MG63 (cell line): ENCODE measurements around the gene REEP6. TPM values are rescaled to one million over a fixed set of nuclear protein-coding genes. Genes with fewer than 3 reads are reported as not detected.
A peak's percentile ranks its signal among the peaks of the same experiment; 100 is the strongest.
"Not testable (repeated sequence)": the region's sequence is repeated elsewhere in the genome, so short reads cannot be mapped to it uniquely, and the experiment has no call there.

Source experiments
- DNase-seq: peaks from one replicate; pipeline ENCODE4 v3.0.0-alpha.2; 2020
- H3K27me3 ChIP-seq: fragments of 250-450 bp; sonication (Bioruptor Pico); 2 replicates; pipeline ENCODE4 v1.5.1; 2020; ENCODE audit warnings: mild to moderate bottlenecking, moderate library complexity
- H3K36me3 ChIP-seq: fragments of 250-450 bp; sonication (Bioruptor Pico); 2 replicates; pipeline ENCODE4 v1.5.1; 2020; ENCODE audit warnings: mild to moderate bottlenecking, moderate library complexity
- H3K4me3 ChIP-seq: fragments of 250-450 bp; sonication (Bioruptor Pico); 2 replicates; pipeline ENCODE4 v1.5.1; 2020; ENCODE audit warnings: mild to moderate bottlenecking, moderate library complexity
- H3K9me3 ChIP-seq: fragments of 250-450 bp; sonication (Bioruptor Pico); 2 replicates; pipeline ENCODE4 v1.5.1; 2020; ENCODE audit warnings: mild to moderate bottlenecking, moderate library complexity
- total RNA-seq: library from RNA; depleted of rRNA; stranded (reverse); fragments of >200 nt; shearing (Covaris generic); gene quantifications from 2 replicates; pipeline ENCODE4 v1.2.3, GENCODE V29; 2014; ENCODE audit warnings: low replicate concordance

Gene REEP6
- total RNA-seq, 1 experiment from 2014 or later: 0.99 TPM

GRCh38 chr19:1507763-1508506 lies 17.0 kb downstream of the REEP6 start:
- Histone ChIP-seq H3K4me3 (peak overlapping the region; percentile 42), H3K9me3 (no peaks in the 10 kb centered on the region), H3K36me3 (no peaks in the 10 kb centered on the region), H3K27me3 (peaks cover 4% of the 10 kb centered on the region; the same call in 1 of the 2 replicates)
- peak; percentile 79 for DNase-seq

- Histone ChIP-seq H3K4me3 (no peak overlapping the region), H3K27me3 (no peaks in the 10 kb centered on the region), H3K9me3 (no peaks in the 10 kb centered on the region), H3K36me3 (no peaks in the 10 kb centered on the region)
- DNase-seq: no peak
Measured at GRCh38 chr19:1508507-1508856, 17.5 kb downstream of the REEP6 start.

GRCh38 chr19:1509602-1510441 lies 18.8 kb downstream of the REEP6 start:
- H3K4me3 ChIP-seq: no peak overlapping the region
- no peaks in the 10 kb centered on the region for H3K36me3 ChIP-seq
- no peaks in the 10 kb centered on the region for H3K9me3 ChIP-seq
- H3K27me3 ChIP-seq: no peaks in the 10 kb centered on the region
- DNase-seq: no peak

- H3K27me3 ChIP-seq: no peaks in the 10 kb centered on the region
- no peaks in the 10 kb centered on the region for H3K36me3 ChIP-seq
- H3K9me3 ChIP-seq: no peaks in the 10 kb centered on the region
- DNase-seq: no peak
- H3K4me3 ChIP-seq: no peak overlapping the region
Measured at GRCh38 chr19:1510442-1510806, 19.4 kb downstream of the REEP6 start.

- DNase-seq: no peak
- no peaks in the 10 kb centered on the region for H3K27me3 ChIP-seq
- no peaks in the 10 kb centered on the region for H3K36me3 ChIP-seq
- H3K4me3 ChIP-seq: no peak overlapping the region
- no peaks in the 10 kb centered on the region for H3K9me3 ChIP-seq
Measured at GRCh38 chr19:1510807-1511206, 19.8 kb downstream of the REEP6 start.

GRCh38 chr19:1511318-1512317 lies 20.6 kb downstream of the REEP6 start:
- no peak for DNase-seq
- no peaks in the 10 kb centered on the region for H3K9me3 ChIP-seq
- H3K36me3 ChIP-seq: no peaks in the 10 kb centered on the region
- no peaks in the 10 kb centered on the region for H3K27me3 ChIP-seq
- H3K4me3 ChIP-seq: no peak overlapping the region

- DNase-seq: peak; percentile 65
- no peaks in the 10 kb centered on the region for H3K36me3 ChIP-seq
- peak within 1 kb of the TSS; percentile 41 for H3K4me3 ChIP-seq
- H3K27me3 ChIP-seq: no peaks in the 10 kb centered on the region
- H3K9me3 ChIP-seq: no peaks in the 10 kb centered on the region
Measured at GRCh38 chr19:1512671-1513498, 21.9 kb downstream of the REEP6 start, which contains the start of gene ADAMTSL5. Gene ADAMTSL5, minus strand, starts transcription at chr19:1513019. Its CDS starts 2,076 bp downstream, at chr19:1510943.

GRCh38 chr19:1513499-1514294 lies 22.7 kb downstream of the REEP6 start:
- no peaks in the 10 kb centered on the region for H3K27me3 ChIP-seq
- H3K4me3 ChIP-seq: peak overlapping the region; percentile 41
- H3K9me3 ChIP-seq: no peaks in the 10 kb centered on the region
- H3K36me3 ChIP-seq: no peaks in the 10 kb centered on the region
- DNase-seq: peak; percentile 55

- Histone ChIP-seq H3K4me3 (no peak overlapping the region), H3K36me3 (no peaks in the 10 kb centered on the region), H3K9me3 (no peaks in the 10 kb centered on the region), H3K27me3 (no peaks in the 10 kb centered on the region)
- no peak for DNase-seq
Measured at GRCh38 chr19:1514295-1514661, 23.3 kb downstream of the REEP6 start.

- Histone ChIP-seq H3K4me3 (no peak overlapping the region), H3K9me3 (no peaks in the 10 kb centered on the region), H3K27me3 (no peaks in the 10 kb centered on the region), H3K36me3 (no peaks in the 10 kb centered on the region)
- no peak for DNase-seq
Measured at GRCh38 chr19:1514986-1515721, 24.2 kb downstream of the REEP6 start.

- no peak for DNase-seq
Measured at GRCh38 chr19:1516395-1516753, 25.4 kb downstream of the REEP6 start.

GRCh38 chr19:1518471-1518870 lies 27.5 kb downstream of the REEP6 start:
- no peaks in the 10 kb centered on the region for H3K9me3 ChIP-seq
- H3K27me3 ChIP-seq: no peaks in the 10 kb centered on the region
- H3K4me3 ChIP-seq: no peak overlapping the region
- no peaks in the 10 kb centered on the region for H3K36me3 ChIP-seq
- DNase-seq: no peak

More at GRCh38 chr19:1516395-1516753, 25.4 kb downstream of the REEP6 start:
- H3K27me3 ChIP-seq: no peaks in the 10 kb centered on the region
- no peaks in the 10 kb centered on the region for H3K9me3 ChIP-seq
- H3K36me3 ChIP-seq: no peaks in the 10 kb centered on the region
- H3K4me3 ChIP-seq: no peak overlapping the region

- not testable (repeated sequence) for H3K27me3 ChIP-seq, DNase-seq, H3K9me3 ChIP-seq, H3K4me3 ChIP-seq, H3K36me3 ChIP-seq
Measured at GRCh38 chr19:1519802-1520201, 28.8 kb downstream of the REEP6 start.

- H3K36me3 ChIP-seq: no peaks in the 10 kb centered on the region
- no peak overlapping the region for H3K4me3 ChIP-seq
- no peaks in the 10 kb centered on the region for H3K9me3 ChIP-seq
- H3K27me3 ChIP-seq: peaks cover 6% of the 10 kb centered on the region; the same call in 1 of the 2 replicates
- no peak for DNase-seq
Measured at GRCh38 chr19:1520203-1520780, 29.3 kb downstream of the REEP6 start.
